Kidney (tissue), 14 donors: ENCODE results near the gene LONP1. TPM values are rescaled to one million over a fixed set of nuclear protein-coding genes. Genes with fewer than 3 reads are reported as not detected.

Experiments used
- DNase-seq, 5 donors: peaks; one replicate each; pipeline ENCODE4 v3.0.0-alpha.2; 2013 to 2020
- FAIRE-seq: peaks from 2 replicates; lab custom pipeline; 2012; peaks lifted over from hg19 to GRCh38; lab: Jason Lieb, UNC
- H3K27ac ChIP-seq, 2 donors: one replicate each; pipeline ENCODE4 v1.7.0; 2013; ENCODE audit warnings: low read depth in 2 of 2, low read length in 2 of 2, inconsistent platforms in 1 of 2
- H3K27me3 ChIP-seq: one replicate; pipeline ENCODE4 v1.7.1; 2013; ENCODE audit warnings: low read length, inconsistent platforms; ENCODE audit not compliant: control insufficient read depth, insufficient read depth
- H3K36me3 ChIP-seq, 3 donors: one replicate each; pipeline versions ENCODE4 v1.7.0 to v1.7.1; 2013; ENCODE audit warnings: low read length in 3 of 3, control low read depth in 1 of 3, inconsistent platforms in 1 of 3; ENCODE audit not compliant: insufficient read depth in 3 of 3, control insufficient read depth in 2 of 3
- H3K4me1 ChIP-seq, 3 donors: one replicate each; pipeline versions ENCODE4 v1.7.0 to v1.7.1; 2013; ENCODE audit warnings: low read length in 3 of 3, inconsistent platforms in 1 of 3, low read depth in 1 of 3; ENCODE audit not compliant: control insufficient read depth in 2 of 3, insufficient read depth in 2 of 3
- H3K4me3 ChIP-seq, 3 donors: one replicate each; pipeline versions ENCODE4 v1.7.0 to v1.8.1; 2013; ENCODE audit warnings: low read length in 3 of 3, control low read depth in 1 of 3, inconsistent platforms in 1 of 3
- H3K9ac ChIP-seq, 3 donors: one replicate each; pipeline versions ENCODE4 v1.7.0 to v1.7.1; 2013; ENCODE audit warnings: low read length in 3 of 3, control low read depth in 1 of 3, inconsistent platforms in 1 of 3
- H3K9me3 ChIP-seq, 3 donors: one replicate each; pipeline versions ENCODE4 v1.7.0 to v1.7.1; 2013; ENCODE audit warnings: low read length in 3 of 3, control low read depth in 1 of 3, inconsistent platforms in 1 of 3; ENCODE audit not compliant: control insufficient read depth in 2 of 3, insufficient read depth in 1 of 3
- intact Hi-C: fragments of 100-400 bp; cut with DNase I; formaldehyde crosslinking; loops from one replicate; pipeline ENCODE4 v1.11.1; 2022
- polyA plus RNA-seq: library from polyadenylated mRNA; stranded (reverse); fragments of 350-450 nt; fragmentation: Illumina TruSeq; extraction: RNeasy Lipid Tissue Mini Kit (QIAGEN cat#74804); gene quantifications from one replicate; pipeline ENCODE4 v1.2.3, GENCODE V29; 2014; ENCODE audit warnings: low read depth, low replicate concordance; ENCODE audit not compliant: insufficient read depth
- total RNA-seq: library from RNA; stranded (reverse); fragmentation: NEBNext Ultra II Directional; extraction: Animal tissue kit (Norgen Biotek cat#: 25700); gene quantifications from one replicate; pipeline ENCODE4 v1.2.1, GENCODE V29; 2021
- TF ChIP-seq, protein P1 (sequence below): IDR thresholded peaks from 3 replicates; pipeline ENCODE4 v1.5.1; 2012; ENCODE audit warnings: mild to moderate bottlenecking, moderate library complexity, borderline replicate concordance; ENCODE audit not compliant: insufficient read depth; ENCODE audit errors: extremely low read depth
- donor health status: control.
- donor health status: control.
- donor health status: control.
- donor health status: control.
- donor health status: control.
- donor health status: DM: yes; HTN: yes; CAD: no.
- donor health status: Normal renal cell carcinoma (clear cell type).

Gene LONP1
- total and polyA plus RNA-seq, 2 donors from 2014 or later = 67.1 to 71.5 TPM

DNA sequence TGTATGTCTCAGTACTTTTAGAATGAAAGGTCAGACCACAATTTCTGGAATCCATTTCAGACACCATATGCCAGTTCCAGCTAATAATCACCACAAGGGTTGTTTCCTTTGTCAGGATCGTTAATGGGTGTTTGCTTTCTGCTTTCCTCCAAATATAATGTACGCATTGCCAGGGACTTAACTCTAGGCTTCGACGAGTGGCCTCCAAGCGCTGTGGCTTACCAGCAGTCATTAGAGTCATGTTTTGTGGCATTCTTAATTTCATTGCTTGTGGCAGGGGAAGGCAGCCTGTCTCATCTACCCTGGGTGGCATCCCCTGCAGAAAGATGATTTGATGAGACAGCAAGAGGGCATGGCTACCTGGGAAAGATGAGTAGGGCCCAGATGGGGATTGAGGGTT is 74.5 kb downstream of the LONP1 start:
- Histone ChIP-seq H3K4me1 (no peaks in the 10 kb centered on the region), H3K27me3 (no peaks in the 10 kb centered on the region), H3K4me3 (no peak overlapping the region), H3K27ac (no peak overlapping the region), H3K36me3 (peaks cover 16 to 65% (median 55%) of the 10 kb centered on the region in 3 donors), H3K9me3 (no peaks in the 10 kb centered on the region), H3K9ac (no peak overlapping the region)
- TF ChIP-seq, protein P1, sequence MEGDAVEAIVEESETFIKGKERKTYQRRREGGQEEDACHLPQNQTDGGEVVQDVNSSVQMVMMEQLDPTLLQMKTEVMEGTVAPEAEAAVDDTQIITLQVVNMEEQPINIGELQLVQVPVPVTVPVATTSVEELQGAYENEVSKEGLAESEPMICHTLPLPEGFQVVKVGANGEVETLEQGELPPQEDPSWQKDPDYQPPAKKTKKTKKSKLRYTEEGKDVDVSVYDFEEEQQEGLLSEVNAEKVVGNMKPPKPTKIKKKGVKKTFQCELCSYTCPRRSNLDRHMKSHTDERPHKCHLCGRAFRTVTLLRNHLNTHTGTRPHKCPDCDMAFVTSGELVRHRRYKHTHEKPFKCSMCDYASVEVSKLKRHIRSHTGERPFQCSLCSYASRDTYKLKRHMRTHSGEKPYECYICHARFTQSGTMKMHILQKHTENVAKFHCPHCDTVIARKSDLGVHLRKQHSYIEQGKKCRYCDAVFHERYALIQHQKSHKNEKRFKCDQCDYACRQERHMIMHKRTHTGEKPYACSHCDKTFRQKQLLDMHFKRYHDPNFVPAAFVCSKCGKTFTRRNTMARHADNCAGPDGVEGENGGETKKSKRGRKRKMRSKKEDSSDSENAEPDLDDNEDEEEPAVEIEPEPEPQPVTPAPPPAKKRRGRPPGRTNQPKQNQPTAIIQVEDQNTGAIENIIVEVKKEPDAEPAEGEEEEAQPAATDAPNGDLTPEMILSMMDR = no peak
- DNase-seq (no peak), FAIRE-seq (no peak)
- intact Hi-C loops = no loop called here

DNA sequence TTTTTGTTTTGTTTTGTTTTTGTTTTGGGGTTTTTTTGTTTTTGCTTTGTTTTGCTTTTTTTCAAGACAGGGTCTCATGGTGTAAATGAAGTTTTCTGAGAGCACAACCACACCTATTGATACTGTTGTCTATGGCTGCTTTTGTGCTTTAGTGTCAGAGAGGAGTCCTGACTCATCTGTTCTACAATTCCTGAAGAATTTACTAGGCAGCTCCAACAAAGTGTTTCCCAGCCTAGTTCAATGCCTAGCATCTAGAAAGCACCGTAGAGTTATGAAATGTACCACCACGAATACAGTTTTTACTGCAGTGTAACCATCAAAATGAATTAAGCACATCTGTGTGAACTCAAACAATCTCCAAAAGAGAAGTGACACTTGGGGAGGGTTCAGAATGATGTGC is 75.9 kb downstream of the LONP1 start:
- H3K36me3 ChIP-seq = peaks cover 13 to 57% (median 50%) of the 10 kb centered on the region in 3 donors
- no peaks in the 10 kb centered on the region for H3K4me1 ChIP-seq
- no peak for FAIRE-seq
- no peak for DNase-seq
- intact Hi-C loops = no loop called here
- no peak overlapping the region for H3K9ac ChIP-seq
- TF ChIP-seq, protein P1 = no peak
- no peak overlapping the region for H3K27ac ChIP-seq
- no peaks in the 10 kb centered on the region for H3K27me3 ChIP-seq
- H3K4me3 ChIP-seq = no peak overlapping the region
- H3K9me3 ChIP-seq = no peaks in the 10 kb centered on the region

DNA sequence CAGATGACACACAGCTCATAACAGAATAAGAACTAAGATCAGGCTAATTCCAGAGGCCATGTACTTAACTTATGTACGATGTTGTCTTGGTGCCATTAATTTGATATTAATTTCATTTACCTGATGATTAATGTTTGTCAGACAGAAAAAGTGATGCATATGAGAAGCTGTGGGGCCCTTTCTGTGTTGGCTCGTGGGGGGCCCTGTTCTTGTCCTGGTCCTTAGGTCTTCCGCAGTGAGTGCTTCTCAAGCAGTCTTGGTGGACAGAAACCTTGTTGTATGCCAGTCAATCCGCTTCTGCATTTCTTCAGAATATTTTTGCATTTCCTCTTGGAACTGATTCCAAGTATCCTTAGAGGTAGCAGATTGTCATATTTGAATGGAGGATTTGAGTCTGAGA is 76.9 kb downstream of the LONP1 start:
- FAIRE-seq (no peak), DNase-seq (no peak)
- Histone ChIP-seq H3K27me3 (no peaks in the 10 kb centered on the region), H3K4me3 (no peak overlapping the region), H3K9ac (no peak overlapping the region), H3K27ac (no peak overlapping the region), H3K9me3 (no peaks in the 10 kb centered on the region), H3K4me1 (no peaks in the 10 kb centered on the region), H3K36me3 (peaks cover 9 to 52% (median 45%) of the 10 kb centered on the region in 3 donors)
- TF ChIP-seq, protein P1 = no peak
- intact Hi-C loops = no loop called here

DNA sequence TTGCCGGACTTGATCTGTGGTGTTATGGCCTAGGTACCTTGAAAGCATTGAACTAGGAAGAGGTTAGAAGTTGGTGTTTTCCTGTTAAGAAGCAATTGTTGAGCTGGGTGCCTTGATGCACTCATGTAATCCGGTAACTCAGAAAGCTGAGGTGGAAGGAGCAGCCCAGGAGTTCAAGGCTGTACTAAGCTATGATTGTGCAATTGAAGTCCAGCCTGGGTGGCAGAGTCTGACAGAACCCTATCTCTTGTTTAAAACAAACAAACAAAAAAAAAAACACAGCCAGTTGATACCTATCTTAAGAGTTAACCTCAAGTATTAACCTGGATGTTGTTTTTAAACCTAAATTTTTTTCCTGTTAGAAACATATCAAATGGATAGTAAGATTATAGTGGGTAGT is 77.7 kb downstream of the LONP1 start:
- Histone ChIP-seq H3K4me1 (peaks cover 0 to 5% (median 0%) of the 10 kb centered on the region in 3 donors), H3K27me3 (no peaks in the 10 kb centered on the region), H3K9me3 (no peaks in the 10 kb centered on the region), H3K9ac (no peak overlapping the region), H3K27ac (no peak overlapping the region), H3K36me3 (peaks cover 9 to 44% (median 38%) of the 10 kb centered on the region in 3 donors), H3K4me3 (no peak overlapping the region)
- FAIRE-seq (no peak), DNase-seq (no peak)
- intact Hi-C loops = no loop called here
- TF ChIP-seq, protein P1 = no peak
